ENCODE measurements around the gene CAMSAP3.
A peak's percentile ranks its signal among the peaks of the same experiment; 100 is the strongest.

Gene CAMSAP3

GRCh38 chr19:7652061-7652641 lies 56.5 kb downstream of the CAMSAP3 start:
- DNase-seq (ENCODE audit: low read depth): peak; percentile 70

- DNase-seq (ENCODE audit: low read depth): no peak
Measured at GRCh38 chr19:7654401-7654800, 58.7 kb downstream of the CAMSAP3 start.

GRCh38 chr19:7655581-7655980 lies 59.9 kb downstream of the CAMSAP3 start:
- no peak for DNase-seq (ENCODE audit: low read depth)

- no peak for DNase-seq (ENCODE audit: low read depth)
Measured at GRCh38 chr19:7657131-7657751, 61.6 kb downstream of the CAMSAP3 start.

GRCh38 chr19:7658219-7658686 lies 62.6 kb downstream of the CAMSAP3 start:
- DNase-seq (ENCODE audit: low read depth): no peak

GRCh38 chr19:7661744-7662538 lies 66.3 kb downstream of the CAMSAP3 start:
- no peak for DNase-seq (ENCODE audit: low read depth)

- no peak for DNase-seq (ENCODE audit: low read depth)
Measured at GRCh38 chr19:7662657-7663056, 67.0 kb downstream of the CAMSAP3 start.

GRCh38 chr19:7663706-7664105 lies 68.0 kb downstream of the CAMSAP3 start:
- DNase-seq (ENCODE audit: low read depth): no peak

GRCh38 chr19:7665076-7665475 lies 69.4 kb downstream of the CAMSAP3 start:
- no peak for DNase-seq (ENCODE audit: low read depth)

All from T-helper 22 cell (primary cell).